Activated CD4-positive, CD25-positive, alpha-beta regulatory T cell treated with anti-CD3 and anti-CD28 coated beads, Interleukin-2, amount 50 U/mL, for 72 hours (primary cell): ENCODE results near the gene TMC1.

Source experiments
- DNase-seq: peaks from one replicate; pipeline ENCODE4 v3.0.0; 2021

Gene TMC1

DNA sequence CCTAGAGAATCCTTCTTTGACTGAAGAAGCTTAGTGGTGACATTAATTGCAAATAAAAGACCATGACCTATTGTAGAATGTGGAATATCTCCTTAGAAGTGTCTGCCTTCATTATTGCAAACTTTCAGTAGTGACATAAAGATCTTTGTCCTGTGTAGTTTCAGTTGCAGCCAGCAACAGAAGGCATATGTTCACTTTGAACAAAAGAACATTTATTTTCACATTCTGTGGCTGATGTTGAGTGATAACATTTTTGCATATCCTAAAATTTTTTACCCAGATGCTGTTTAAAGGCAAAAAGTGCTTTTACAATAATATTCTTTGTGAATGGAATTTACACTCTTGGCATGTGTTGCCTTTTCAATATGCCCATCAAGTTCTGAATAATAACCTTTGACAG, 165.9 kb downstream of the TMC1 start:
- no peak for DNase-seq

DNA sequence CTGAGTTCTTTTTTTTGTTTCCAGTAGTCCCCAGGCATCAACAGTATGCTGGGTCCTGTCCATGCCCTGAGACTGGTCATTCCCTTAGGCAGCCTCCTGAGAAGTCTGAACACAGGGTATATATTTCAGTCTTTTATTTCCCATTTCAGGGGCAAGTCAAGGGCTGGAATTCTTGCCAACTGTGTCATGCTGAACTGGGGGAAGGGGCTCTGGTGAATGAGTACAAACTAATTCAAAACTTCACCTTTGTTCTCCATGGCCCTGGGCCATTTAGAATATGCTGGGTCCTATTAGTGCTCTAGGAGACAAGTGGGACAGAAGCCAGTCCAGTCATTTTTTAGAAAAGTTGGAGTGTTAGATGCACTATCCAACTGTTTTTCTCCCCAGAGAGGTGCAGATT, 170.3 kb downstream of the TMC1 start:
- DNase-seq, result no peak

DNA sequence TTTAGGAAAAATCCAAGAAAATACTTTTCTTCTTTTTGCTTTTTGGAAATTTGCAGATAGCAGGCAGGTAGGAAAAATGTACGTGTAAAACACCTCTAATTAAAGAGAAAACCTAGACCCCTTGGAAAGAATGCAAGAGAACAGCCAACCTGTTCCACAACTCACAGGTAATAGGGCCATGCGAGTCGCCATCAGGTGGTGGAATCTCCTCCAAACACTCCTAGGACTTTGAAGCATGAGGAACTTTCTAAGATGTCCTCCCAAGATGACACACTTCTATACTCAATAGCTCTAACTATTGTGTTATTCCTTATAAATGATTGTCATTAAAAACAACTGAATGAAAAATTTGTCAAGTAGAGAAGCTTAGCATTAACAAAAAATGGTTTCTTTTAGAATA, 174.0 kb downstream of the TMC1 start:
- no peak for DNase-seq

DNA sequence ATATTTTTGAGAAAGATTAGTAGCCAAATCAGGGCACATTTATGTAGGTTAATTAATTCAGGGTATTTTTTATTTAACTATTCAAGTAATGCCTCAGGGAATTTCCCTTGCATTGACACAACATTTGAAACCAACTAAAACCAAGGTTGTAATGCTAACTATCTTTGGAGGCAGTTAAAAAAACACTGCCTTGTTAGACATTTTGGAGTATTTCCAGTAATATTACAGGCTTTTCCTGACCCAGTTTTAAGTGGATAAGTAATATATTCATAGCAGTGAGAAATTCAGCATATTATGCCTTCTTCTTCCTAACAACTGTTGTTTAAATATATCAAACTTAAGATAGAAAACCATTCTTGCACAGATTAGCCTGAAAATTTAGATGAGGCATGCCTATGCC, 175.1 kb downstream of the TMC1 start:
- no peak for DNase-seq

DNA sequence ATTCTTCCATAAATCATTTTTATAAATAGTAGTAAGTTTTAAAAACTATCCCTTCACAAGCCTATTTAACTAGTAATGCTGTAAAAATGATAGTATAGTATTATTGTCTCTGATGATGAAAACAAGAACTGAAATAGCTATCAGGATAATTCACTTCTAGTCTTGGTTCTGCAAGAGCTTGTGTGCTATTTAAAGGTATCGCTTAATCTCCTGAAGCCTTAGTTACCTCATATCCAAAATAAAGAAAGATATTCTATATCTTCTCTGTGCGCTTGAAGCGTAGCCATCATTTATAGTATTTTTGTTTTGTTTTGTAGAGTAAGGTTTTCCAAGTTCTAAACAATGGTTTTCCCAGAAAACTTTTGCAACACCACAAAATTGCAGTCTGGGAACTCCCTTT, 180.1 kb downstream of the TMC1 start:
- DNase-seq, result no peak

DNA sequence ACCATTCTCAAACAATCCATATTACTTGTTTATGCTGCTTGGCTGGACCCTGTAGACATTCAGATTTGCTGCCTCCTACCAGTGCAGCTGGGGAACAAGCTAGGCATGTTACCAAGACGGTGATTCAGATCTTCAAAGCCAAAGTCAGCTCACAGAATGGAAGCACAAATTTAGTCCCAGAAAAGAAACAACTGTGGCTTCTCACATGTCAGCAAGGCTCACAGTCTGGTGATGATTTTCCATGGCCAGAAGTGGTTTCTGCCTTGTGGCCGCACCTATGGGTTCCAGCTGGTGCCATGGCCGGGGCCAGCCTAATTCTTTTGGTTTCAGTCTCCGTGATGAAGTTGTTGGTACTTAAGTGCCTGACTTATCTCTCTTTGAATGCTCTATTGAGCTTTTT, 182.2 kb downstream of the TMC1 start:
- DNase-seq, result no peak

DNA sequence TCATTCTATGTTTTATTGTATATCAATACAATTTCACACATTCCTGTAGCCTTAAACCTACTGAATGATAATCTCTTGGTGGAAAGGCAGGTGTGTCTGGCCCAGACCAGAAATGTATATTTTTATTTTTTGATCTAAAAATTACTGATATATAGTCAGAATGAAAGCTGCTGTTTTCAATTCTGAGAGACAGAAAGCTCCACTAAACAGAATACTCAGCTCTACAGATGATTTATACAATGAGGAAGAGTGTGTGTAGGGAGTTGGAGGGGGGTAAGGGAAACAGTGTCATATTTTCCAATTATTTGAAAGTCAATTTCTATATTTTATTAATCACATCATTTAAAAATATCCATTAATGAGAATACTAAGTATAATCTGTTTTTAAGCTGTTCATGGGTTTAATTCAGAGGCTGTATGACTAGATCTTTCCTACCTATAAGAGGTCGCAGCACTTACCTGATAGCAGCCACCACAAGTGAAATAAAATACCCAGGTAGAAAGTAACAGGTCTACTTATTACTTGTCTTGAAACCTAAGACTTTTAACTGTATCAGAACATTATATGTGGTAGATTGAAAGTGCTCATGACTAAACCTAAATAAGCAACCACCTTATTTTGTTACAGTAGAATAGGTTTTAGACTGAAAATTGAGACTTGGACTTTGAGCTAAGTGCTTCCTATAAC, 183.4 kb downstream of the TMC1 start:
- DNase-seq, result no peak

DNA sequence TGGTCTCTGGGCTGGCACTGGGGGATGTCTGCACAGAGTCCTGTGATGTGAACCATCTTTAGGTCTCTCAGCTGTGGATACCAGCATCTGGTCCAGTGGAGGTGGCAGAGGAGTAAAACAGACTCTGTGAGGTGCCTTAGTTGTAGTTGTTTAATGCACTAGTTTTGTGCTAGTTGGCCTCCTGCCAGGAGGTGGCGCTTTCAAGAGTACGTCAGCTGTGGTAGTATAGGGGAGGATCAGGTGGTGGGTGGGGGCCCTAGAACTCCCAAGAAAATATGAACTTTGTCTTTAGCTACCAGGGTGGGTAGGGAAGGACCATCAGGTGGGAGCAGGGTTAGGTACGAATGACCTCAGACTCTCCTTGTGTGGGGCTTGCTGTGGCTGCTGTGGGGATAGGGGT, 197.1 kb downstream of the TMC1 start:
- DNase-seq, result no peak

DNA sequence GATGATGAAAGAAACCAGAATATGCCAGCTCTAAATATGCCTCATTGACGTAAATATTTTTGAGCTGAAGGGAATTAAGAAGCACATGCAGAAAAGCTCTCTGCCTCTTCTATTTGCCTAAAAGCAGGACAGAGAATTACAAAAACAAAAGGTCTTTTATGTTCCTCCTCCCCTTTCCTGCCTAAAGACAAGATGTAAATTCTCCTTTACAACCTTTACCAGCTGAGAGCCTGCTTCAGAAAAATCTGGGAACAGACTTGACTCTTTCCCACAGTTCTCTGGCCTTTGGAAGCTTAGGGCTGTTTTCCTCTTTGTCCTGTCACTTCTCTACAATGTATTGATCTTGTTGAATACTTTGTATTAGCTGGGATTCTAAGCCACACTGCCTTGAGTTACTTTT, 199.7 kb downstream of the TMC1 start:
- no peak for DNase-seq

DNA sequence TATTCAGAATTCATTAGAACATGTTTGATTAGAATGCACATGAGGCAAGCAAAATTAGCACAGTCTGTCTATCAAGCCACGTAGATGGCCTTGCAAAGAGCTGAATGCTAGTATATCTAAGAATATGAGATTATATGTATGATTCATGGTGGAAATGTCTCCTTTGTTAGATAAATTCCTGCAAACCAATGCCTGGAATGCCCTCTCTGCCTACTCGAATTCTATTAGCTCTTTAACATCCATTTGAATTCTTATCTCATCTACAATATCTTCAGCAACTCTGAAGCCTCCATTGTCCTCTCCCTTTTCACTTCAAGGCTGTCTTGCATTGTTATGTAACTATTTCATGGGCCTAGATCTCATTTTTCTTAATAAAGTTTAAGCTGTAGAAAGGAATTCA, 205.5 kb downstream of the TMC1 start:
- no peak for DNase-seq

DNA sequence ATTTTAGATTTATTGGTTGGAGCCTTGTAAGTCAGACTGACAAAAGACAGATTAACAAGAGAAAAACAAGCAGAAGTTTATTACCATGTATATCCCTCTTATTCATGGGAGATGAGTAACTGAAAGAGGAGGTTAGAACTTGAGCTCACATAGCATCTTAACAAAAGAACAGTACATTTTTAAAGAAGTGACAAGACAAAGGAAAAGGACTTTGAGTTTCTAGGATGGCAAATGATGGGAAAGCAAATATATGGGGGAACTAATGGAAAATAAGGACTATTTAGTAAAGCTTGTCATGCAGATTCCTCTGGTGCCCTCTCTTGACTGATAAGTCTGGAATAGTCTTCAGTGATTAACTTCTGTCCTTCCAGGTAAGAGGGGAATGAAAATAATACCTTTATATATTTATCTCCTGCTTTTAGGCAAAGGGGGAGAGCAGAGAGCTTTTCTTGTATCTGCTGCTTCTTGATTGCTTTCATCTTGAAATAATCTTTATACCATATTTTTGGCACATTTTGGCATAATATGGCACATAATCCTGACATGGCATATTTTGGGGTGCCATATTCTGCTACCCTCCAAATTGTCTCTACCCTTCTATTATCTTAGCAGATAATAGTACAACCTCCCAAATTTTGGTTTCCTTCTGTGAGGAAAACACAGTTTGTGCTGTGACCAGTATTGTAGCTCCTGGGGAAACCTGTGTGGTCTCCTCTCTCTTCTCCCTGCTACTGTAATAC, 206.8 kb downstream of the TMC1 start:
- DNase-seq, result no peak

DNA sequence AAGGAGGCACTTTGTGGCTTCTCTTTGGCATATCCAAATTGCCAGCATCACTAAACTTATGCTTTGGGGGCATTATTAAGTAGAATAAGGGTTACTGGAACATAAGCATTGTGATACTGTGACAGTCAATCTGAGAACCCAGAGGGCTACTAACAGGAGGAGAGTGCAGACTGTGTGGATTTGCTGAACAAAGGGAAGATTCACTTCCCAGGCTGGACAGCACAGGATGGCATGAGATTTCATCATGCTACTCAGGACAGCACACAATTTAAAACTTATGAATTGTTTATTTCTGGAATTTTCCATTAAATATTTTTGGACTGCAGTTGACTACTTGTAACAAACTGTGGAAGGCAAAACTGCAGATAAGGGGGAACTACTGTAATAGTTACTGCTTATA, 212.5 kb downstream of the TMC1 start:
- no peak for DNase-seq

DNA sequence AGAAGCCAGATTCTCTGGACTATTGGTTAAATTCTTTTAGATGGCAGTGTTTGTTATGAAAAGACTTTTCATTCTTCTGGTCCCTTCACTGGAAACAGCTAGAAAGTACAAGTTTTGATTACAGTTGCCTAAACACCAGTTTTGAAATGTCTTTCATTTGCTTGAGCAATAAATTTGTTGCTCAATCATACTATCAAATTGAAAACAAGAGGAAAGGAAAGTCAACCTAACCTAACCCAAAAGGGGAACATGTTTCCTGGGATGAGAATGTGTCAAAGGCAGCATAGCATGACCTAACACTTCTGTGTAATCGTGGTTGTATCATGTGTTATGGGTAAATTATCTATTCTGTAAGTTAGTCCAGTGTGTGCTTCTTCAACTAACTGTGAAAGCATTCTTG, 213.2 kb downstream of the TMC1 start:
- no peak for DNase-seq

DNA sequence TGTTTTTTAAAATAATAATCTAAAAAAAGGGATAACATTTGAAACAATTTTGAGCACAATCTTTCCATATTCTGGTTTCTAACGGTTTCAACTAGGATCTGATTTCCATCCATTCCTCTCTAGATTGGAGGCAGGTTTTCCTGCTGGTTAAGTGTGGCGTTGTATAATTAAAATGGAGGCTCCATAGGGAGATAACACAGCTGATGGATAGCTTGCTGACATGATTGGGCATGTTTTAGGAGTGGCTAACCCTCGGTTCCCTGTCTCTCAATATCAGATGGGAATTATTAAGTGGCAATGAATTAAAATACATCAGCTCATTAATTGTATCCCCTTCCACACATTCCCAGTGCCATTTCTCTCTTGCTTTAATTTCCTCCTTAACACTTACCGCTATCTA, 222.4 kb downstream of the TMC1 start:
- DNase-seq, result no peak

DNA sequence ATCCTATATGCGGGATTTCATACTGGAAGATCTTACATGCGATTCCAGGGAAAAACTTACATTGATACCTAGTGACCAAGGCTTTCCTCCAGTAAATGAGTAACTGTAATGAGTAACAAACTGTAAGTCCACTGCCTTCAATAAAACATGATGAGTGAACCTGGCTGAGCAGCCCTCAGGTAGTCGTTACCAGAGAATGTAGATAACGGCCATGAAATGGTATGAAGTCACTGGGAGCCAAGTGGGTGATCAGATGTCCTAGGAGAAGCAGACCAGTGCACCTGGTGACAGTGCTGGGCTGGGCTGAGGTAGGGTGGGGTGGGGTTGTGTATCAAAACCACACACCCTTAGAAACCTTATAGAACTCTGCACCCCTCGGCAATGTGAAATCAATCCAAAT, 227.9 kb downstream of the TMC1 start:
- DNase-seq, result no peak

DNA sequence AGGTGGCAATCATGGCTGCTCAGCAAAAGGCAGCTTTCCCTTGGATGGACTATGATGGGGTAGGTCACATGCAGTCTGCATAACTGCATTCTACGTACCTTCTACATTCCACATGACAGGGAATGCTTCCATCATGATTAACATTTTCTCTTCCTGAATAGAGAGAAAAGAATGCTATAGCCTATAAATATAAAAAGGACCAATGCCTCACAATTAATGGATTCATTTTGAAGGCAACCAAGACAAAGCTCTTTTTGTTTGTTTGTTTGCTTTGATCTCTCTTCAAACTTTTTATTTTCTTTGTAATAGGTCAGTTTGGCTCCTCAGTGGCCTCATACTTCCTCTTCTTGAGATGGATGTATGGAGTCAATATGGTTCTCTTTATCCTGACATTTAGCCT, 230.1 kb downstream of the TMC1 start:
- no peak for DNase-seq

DNA sequence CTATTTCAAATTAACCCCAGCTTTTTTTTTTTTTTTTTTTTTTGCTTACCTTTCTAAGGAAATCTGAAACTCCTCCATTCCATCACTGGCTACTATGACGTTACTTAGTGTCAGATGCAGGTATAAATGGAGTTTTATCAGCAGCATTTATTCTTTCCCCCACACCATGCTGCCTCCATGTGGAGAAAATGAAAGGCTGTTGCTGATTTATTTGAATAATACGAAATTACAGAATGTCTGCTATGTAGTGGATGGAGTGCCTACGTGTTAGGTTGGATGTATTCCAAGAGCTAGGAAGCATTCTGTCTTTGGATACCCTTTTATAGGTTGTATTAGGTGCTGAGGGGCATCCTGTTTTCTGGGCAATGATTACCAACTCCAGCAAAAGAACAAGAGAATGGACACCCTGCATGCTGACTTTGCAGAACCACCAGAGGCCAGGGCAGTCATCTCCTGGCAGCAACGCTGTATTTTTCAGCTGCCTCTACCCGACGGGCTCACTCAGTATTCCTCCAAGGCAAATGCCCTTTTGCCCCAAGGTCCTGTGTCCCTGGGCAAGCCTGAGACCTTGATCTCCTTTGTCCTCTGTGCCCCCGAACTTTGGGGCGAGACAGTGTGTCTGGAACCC, 232.0 kb downstream of the TMC1 start:
- DNase-seq, result no peak

DNA sequence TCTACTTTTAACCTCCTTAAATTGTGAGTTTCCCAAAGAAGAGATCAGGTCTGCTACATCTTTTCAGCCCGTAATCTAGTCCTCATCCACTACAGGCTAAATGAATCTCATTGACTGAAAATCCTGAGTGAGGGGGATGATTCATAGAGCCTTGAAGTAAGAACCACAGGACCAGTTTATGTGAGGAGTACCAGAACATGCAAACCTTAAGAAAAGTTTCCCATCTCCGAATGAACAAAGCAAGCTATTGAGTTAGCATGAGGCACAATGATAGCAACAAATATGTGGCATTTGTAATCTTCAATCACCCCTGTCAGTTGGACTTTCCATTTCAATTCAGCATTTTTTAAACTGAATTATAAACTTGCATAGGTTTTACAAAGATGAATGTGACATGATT, 234.4 kb downstream of the TMC1 start:
- no peak for DNase-seq

DNA sequence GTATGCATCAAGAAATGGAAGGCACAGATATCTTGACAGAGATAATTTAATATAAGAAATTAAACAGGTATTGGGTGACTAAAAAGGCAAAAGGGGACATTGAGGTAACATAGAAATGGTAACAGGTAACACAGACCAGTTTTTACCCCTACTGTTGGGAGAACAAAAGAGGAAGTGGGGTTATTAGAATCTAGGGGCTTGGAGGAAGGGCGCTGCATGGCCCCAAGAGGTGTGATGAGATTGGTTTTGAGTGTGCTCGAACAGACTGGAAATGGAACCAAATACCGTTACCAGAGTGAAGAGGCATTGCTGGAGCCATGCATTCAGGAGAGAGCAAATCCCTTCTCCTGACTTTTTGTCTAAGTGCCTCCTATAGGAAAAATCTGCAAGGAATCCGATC, 237.5 kb downstream of the TMC1 start:
- no peak for DNase-seq

DNA sequence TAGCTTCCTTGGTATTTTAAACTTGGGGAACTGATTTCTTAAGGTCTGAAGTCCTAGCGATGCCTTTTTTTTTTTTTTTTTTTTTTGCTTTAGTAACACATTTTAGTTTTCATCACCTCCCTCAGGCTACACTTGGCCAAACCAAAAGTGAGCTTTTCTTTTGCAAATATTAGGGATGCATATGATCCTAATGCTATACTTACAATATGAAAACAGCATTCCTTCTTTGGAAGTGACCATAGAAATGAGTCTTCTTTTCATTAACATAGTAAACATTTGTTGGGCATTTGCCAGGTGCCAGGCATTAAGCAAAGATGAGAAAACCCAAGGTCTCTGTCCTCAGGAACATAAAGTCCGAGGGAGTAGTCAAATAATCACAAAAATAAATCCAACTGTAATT, 241.6 kb downstream of the TMC1 start:
- no peak for DNase-seq

DNA sequence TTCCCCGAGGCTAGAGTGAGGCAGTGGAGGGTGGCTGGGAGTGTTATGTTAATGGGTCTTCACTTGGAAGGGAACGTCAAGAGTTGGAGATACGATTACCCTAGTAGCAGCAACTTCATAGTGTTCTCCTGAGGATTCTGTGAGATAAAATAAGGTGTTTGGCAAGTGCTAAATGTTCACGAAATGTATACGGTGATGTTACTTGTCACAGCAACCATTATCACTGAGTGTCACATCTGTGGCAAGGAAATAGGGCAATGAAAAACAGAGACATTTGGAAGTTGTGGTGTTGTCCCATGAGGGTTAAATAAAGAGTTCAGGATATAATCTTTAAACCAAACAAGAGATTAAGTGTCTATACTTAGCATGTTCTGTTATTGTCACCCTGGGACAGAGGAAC, 248.1 kb downstream of the TMC1 start:
- DNase-seq, result no peak

DNA sequence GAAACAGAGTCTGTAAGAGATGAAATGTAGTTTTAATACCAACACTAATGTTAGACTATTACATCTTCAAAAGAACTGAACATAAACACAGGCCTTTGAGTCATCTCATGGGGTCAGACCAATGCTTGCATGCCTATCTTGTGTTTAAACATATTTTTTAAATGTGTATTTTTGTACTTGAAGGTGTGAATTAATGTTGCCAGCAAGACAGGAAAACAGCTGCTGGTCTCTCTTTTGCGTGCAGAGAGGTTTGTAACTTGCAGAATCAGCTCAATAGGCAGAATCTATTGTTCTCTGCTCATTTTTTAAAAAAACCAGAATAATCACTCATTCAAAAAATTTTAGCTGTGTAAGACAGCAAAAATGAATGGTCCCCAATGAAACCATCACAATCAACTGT, 251.3 kb downstream of the TMC1 start:
- no peak for DNase-seq

DNA sequence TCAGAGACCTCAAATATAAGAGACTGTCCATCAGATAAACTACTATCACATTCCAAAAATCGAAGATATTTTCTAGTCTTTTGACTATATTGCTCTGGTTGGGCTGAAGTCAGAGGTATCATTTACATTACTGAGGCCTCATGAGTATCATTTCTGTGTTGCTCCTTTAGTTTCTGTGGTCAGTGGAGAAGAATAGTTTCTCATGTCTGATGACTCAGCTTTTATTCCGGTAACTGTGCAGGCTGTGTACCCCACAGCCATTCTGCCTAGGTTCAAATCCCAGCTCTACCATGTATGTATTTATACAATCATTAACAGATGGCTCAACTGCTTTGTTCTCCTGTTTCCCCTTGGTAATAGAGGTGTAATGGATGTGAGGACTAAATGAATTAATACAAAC, 252.2 kb downstream of the TMC1 start:
- DNase-seq, result no peak

DNA sequence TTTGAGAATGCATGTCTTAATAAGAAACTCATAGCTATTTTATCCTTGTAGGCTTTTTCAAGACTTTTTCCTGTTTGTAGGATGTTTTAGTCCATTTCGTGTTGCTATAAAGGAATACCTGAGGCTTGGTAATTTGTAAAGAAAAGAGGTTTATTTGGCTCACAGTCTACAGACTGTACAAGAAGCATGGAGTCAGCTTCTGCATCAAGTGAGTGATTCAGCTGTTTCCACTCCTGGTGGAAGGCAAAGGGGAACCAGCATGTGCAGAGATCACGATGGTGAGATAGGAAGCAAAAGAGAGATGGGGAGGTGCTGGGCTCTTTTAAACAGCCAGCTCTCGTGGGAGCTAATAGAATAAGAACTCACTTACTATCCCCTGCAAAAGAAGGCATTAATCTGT, 254.2 kb downstream of the TMC1 start:
- DNase-seq, result no peak

DNA sequence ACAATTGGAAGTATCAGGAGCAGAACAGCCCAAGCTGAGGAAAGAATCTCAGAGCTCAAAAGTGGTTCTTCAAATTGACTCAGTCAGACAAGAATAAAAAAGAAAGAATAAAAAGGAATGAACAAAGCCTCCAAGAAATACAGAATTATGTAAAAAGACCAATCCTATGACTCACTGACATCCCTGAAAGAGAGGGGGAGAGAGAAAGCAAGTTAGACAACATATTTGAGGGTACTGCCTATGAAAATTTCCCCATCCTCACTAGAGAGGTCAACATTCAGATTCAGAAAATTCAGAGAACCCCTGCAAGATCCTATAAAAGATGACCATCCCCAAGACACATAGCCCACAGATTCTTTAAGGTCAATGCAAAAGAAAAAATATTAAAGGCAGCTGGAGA, 258.2 kb downstream of the TMC1 start:
- no peak for DNase-seq
